ENCODE measurements around the gene HOXA11. TPM values are rescaled to one million over a fixed set of nuclear protein-coding genes. Genes with fewer than 3 reads are reported as not detected.

HOXA11 gene
- total RNA-seq, result not detected

GRCh38 chr7:27185013-27185853, at the start of gene HOXA11:
HOXA11 (minus strand) TSS chr7:27185232; CDS start chr7:27185144, 88 bp downstream.
- intact Hi-C loops (cut with DNase I), result no loop called here
- 7 to 8% methylated on average over 40 to 43 of the region's 43 CpGs for WGBS, 2 donors
- DNase-seq, result no peak
- Histone ChIP-seq H3K36me3 (no peaks in the 10 kb centered on the region), H3K27ac (no peak within 1 kb of the TSS), H3K9me3 (no peaks in the 10 kb centered on the region), H3K4me3 (replicated peaks in 1 of 3) (peak within 1 kb of the TSS in 1 of 3 donors; percentile 4), H3K4me1 (peaks cover 19 to 38% of the 10 kb centered on the region in 2 donors), H3K27me3 (peaks cover 92% of the 10 kb centered on the region)
- TF ChIP-seq, protein P1, sequence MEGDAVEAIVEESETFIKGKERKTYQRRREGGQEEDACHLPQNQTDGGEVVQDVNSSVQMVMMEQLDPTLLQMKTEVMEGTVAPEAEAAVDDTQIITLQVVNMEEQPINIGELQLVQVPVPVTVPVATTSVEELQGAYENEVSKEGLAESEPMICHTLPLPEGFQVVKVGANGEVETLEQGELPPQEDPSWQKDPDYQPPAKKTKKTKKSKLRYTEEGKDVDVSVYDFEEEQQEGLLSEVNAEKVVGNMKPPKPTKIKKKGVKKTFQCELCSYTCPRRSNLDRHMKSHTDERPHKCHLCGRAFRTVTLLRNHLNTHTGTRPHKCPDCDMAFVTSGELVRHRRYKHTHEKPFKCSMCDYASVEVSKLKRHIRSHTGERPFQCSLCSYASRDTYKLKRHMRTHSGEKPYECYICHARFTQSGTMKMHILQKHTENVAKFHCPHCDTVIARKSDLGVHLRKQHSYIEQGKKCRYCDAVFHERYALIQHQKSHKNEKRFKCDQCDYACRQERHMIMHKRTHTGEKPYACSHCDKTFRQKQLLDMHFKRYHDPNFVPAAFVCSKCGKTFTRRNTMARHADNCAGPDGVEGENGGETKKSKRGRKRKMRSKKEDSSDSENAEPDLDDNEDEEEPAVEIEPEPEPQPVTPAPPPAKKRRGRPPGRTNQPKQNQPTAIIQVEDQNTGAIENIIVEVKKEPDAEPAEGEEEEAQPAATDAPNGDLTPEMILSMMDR (IDR thresholded peaks at IDR 0.05), result no peak
- no peak for TF ChIP-seq POLR2A (IDR thresholded peaks at IDR 0.05)

- Histone ChIP-seq H3K27ac (no peak overlapping the region), H3K4me3 (replicated peaks in 1 of 3) (no peak overlapping the region), H3K9me3 (no peaks in the 10 kb centered on the region), H3K4me1 (no peaks in the 10 kb centered on the region), H3K27me3 (peaks cover 24% of the 10 kb centered on the region), H3K36me3 (no peaks in the 10 kb centered on the region)
- TF ChIP-seq, protein P1 (IDR thresholded peaks at IDR 0.05), result no peak
- TF ChIP-seq POLR2A (IDR thresholded peaks at IDR 0.05), result no peak
- intact Hi-C loops (cut with DNase I), result no loop called here
- 82 to 84% methylated on average over 4 of the region's 4 CpGs for WGBS, 2 donors
- no peak for DNase-seq
These were observed 44.4 kb upstream of the HOXA11 start for GRCh38 chr7:27229448-27229847.

- Histone ChIP-seq H3K27ac (no peak overlapping the region), H3K4me3 (replicated peaks in 1 of 3) (no peak overlapping the region), H3K36me3 (no peaks in the 10 kb centered on the region), H3K9me3 (no peaks in the 10 kb centered on the region), H3K4me1 (peaks cover 0 to 5% of the 10 kb centered on the region in 2 donors), H3K27me3 (peaks cover 48% of the 10 kb centered on the region)
- intact Hi-C loops (cut with DNase I), result no loop called here
- 8 to 11% methylated on average over 32 to 53 of the region's 61 CpGs for WGBS, 2 donors
- no peak for TF ChIP-seq POLR2A (IDR thresholded peaks at IDR 0.05)
- TF ChIP-seq, protein P1 (IDR thresholded peaks at IDR 0.05), result no peak
- no peak for DNase-seq
These were observed 40.2 kb upstream of the HOXA11 start for GRCh38 chr7:27224983-27225934.

DNA sequence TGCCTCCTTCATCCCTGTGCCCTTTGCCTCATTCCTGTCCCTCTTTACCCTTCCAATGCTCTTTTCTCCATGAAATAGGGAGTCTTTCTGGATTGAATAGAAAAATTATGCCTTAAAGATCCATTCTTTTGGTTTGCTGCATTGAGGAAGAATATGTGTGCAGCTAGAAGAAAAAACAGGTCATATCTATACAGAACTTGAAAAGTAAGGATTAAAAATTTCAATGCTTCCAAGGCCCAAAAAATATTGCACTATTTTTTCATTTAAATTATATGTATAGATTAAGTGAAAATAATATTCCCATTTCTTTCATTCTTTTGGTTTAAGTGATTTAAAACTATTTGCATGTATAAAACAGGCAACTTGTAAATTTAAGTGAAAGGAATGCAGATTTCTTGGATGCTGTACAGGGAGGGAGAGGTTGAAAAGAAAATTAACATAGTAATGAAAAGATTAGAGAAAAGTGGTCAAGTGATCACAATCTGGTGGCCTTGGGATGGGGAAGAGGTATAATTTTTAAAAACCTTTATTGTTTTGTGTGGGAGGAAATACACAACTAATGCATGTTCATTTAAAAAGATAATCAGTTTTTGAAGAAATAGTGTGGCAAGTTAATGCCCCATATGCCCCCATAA, 39.0 kb upstream of the HOXA11 start:
- Histone ChIP-seq H3K27ac (no peak overlapping the region), H3K4me3 (replicated peaks in 1 of 3) (no peak overlapping the region), H3K36me3 (no peaks in the 10 kb centered on the region), H3K9me3 (no peaks in the 10 kb centered on the region), H3K4me1 (peaks cover 0 to 5% of the 10 kb centered on the region in 2 donors), H3K27me3 (peaks cover 52% of the 10 kb centered on the region)
- no peak for DNase-seq
- TF ChIP-seq POLR2A (IDR thresholded peaks at IDR 0.05), result no peak
- TF ChIP-seq, protein P1 (IDR thresholded peaks at IDR 0.05), result no peak
- intact Hi-C loops (cut with DNase I), result no loop called here
